ENCODE data around the gene CCSER1. TPM values are rescaled to one million over a fixed set of nuclear protein-coding genes. Genes with fewer than 3 reads are reported as not detected.

The CCSER1 gene
- total RNA-seq, 1 experiment from 2014 or later: 5.9 TPM

DNA sequence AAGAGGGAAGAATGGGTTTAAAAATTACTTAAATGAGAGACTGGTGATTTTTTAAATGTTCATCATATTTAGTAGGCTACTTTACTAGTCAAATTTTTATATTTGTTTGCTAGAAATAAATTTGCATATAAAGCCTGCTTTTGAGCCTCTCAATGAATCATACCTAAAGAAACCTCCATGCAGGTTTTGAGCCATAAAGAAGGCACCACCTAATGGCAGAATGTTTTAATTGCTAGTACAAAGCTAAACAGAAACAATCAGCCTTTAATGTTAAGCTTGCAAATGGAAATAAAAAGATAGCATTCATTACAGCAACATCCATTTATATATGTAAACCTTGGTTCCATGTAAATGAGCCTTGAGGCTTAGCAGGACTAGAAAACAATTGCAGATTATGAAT, 989.7 kb downstream of the CCSER1 start:
- Histone ChIP-seq H3K9me3 (ENCODE audit: insufficient read depth, low read depth) (no peaks in the 10 kb centered on the region), H3K4me2 (no peak overlapping the region), H3K36me3 (ENCODE audit: low read depth) (no peaks in the 10 kb centered on the region), H3K4me3 (no peak overlapping the region), H3K79me2 (ENCODE audit: low read depth) (no peaks in the 10 kb centered on the region), H3K9me2 (ENCODE audit: insufficient read depth) (no peaks in the 10 kb centered on the region), H3K4me1 (replicated peaks; ENCODE audit: insufficient read depth) (no peaks in the 10 kb centered on the region), H3F3A (ENCODE audit: insufficient read depth, low read depth) (no peaks in the 10 kb centered on the region), H3K27me3 (ENCODE audit: insufficient read depth, low read depth) (no peaks in the 10 kb centered on the region), H4K20me1 (ENCODE audit: insufficient read depth) (no peaks in the 10 kb centered on the region), H2AFZ (no peak overlapping the region), H3K27ac (no peak overlapping the region)
- ChIA-PET POLR2A (ENCODE audit: unreplicated experiment) (no interaction called here), CTCF (interaction anchor here (0.5 kb wide), 1 partner anchor 218 kb away, joined by 3 read pairs; no protein-coding TSS in a partner anchor)
- intact Hi-C loops (cut with micrococcal nuclease; ENCODE audit: unreplicated experiment): loop anchor here (1.0 to 10.0 kb wide), 2 partner anchors 333 to 692 kb away; no protein-coding TSS in a partner anchor
- no peak for DNase-seq
- TF ChIP-seq CTCF (conservative IDR thresholded peaks at IDR 0.05) (peak; percentile 37; the same call in 1 of the 2 replicates), EZH2 (IDR thresholded peaks at IDR 0.05; ENCODE audit: low read depth) (no peak)
- no TSS peak for BruUV-seq (replicated peaks)

GRCh38 chr4:91118597-91118996, 991.4 kb downstream of the CCSER1 start:
- no peak overlapping the region for H3K4me3 ChIP-seq
- intact Hi-C loops (cut with micrococcal nuclease; ENCODE audit: unreplicated experiment): loop anchor here (10.0 kb wide), 1 partner anchor 694 kb away; no protein-coding TSS in a partner anchor
- H3K27me3 ChIP-seq (ENCODE audit: insufficient read depth, low read depth): no peaks in the 10 kb centered on the region
- H4K20me1 ChIP-seq (ENCODE audit: insufficient read depth): no peaks in the 10 kb centered on the region
- H3F3A ChIP-seq (ENCODE audit: insufficient read depth, low read depth): no peaks in the 10 kb centered on the region
- TF ChIP-seq CTCF (conservative IDR thresholded peaks at IDR 0.05): no peak
- no peak for TF ChIP-seq EZH2 (IDR thresholded peaks at IDR 0.05; ENCODE audit: low read depth)
- H3K4me1 ChIP-seq (replicated peaks; ENCODE audit: insufficient read depth): no peaks in the 10 kb centered on the region
- no peak overlapping the region for H3K27ac ChIP-seq
- ChIA-PET POLR2A (ENCODE audit: unreplicated experiment) (no interaction called here), CTCF (no interaction called here)
- H2AFZ ChIP-seq: no peak overlapping the region
- H3K9me2 ChIP-seq (ENCODE audit: insufficient read depth): no peaks in the 10 kb centered on the region
- no peaks in the 10 kb centered on the region for H3K79me2 ChIP-seq (ENCODE audit: low read depth)
- no peaks in the 10 kb centered on the region for H3K9me3 ChIP-seq (ENCODE audit: insufficient read depth, low read depth)
- no peak for DNase-seq
- no peak overlapping the region for H3K4me2 ChIP-seq
- H3K36me3 ChIP-seq (ENCODE audit: low read depth): no peaks in the 10 kb centered on the region
- BruUV-seq (replicated peaks): no TSS peak

- CTCF ChIA-PET: no interaction called here
Observed at GRCh38 chr4:91123742-91124141, 996.5 kb downstream of the CCSER1 start.

More at GRCh38 chr4:91123742-91124141, 996.5 kb downstream of the CCSER1 start:
- Histone ChIP-seq H2AFZ (no peak overlapping the region), H3K27me3 (ENCODE audit: insufficient read depth, low read depth) (no peaks in the 10 kb centered on the region), H3K4me2 (no peak overlapping the region), H3K4me3 (no peak overlapping the region), H3K79me2 (ENCODE audit: low read depth) (no peaks in the 10 kb centered on the region), H3F3A (ENCODE audit: insufficient read depth, low read depth) (no peaks in the 10 kb centered on the region), H4K20me1 (ENCODE audit: insufficient read depth) (no peaks in the 10 kb centered on the region), H3K9me3 (ENCODE audit: insufficient read depth, low read depth) (no peaks in the 10 kb centered on the region), H3K9me2 (ENCODE audit: insufficient read depth) (no peaks in the 10 kb centered on the region), H3K4me1 (replicated peaks; ENCODE audit: insufficient read depth) (no peaks in the 10 kb centered on the region), H3K27ac (no peak overlapping the region), H3K36me3 (ENCODE audit: low read depth) (no peaks in the 10 kb centered on the region)
- DNase-seq: no peak
- BruUV-seq (replicated peaks): no TSS peak
- intact Hi-C loops (cut with micrococcal nuclease; ENCODE audit: unreplicated experiment): loop anchor here (10.0 kb wide), 1 partner anchor 1471 kb away; no protein-coding TSS in a partner anchor
- POLR2A ChIA-PET (ENCODE audit: unreplicated experiment): no interaction called here
- TF ChIP-seq EZH2 (IDR thresholded peaks at IDR 0.05; ENCODE audit: low read depth) (no peak), CTCF (conservative IDR thresholded peaks at IDR 0.05) (no peak)

All from PC-9 (cell line).